Tibial nerve (tissue), 4 donors: ENCODE results near the gene FAF2. TPM values are rescaled to one million over a fixed set of nuclear protein-coding genes. Genes with fewer than 3 reads are reported as not detected.
A peak's percentile ranks its signal among the peaks of the same experiment; 100 is the strongest.

Experiments
- DNase-seq, 2 donors: peaks; one replicate each; pipeline ENCODE4 v3.0.0-alpha.2; 2019; ENCODE audit warnings: low spot score in 2 of 2
- H3K27ac ChIP-seq, 4 donors: fragments of 200-600 bp; sonication (generic) in 3 of 4; one replicate each; pipeline ENCODE4 v1.5.1; 2017 to 2019; ENCODE audit warnings: mild to moderate bottlenecking in 1 of 4
- H3K27me3 ChIP-seq, 2 donors: fragments of 200-600 bp; sonication (generic) in 1 of 2; one replicate each; pipeline versions ENCODE4 v1.5.1 to v1.6.0; 2017 to 2019
- H3K36me3 ChIP-seq, 3 donors: fragments of 200-600 bp; sonication (generic); one replicate each; pipeline ENCODE4 v1.5.1; 2018 to 2019
- H3K4me1 ChIP-seq, 4 donors: fragments of 200-600 bp; sonication (generic) in 3 of 4; one replicate each; pipeline ENCODE4 v1.5.1; 2017 to 2019
- H3K4me3 ChIP-seq, 4 donors: fragments of 200-600 bp; sonication (generic) in 3 of 4; one replicate each; pipeline ENCODE4 v1.5.1; 2017 to 2019; ENCODE audit warnings: mild to moderate bottlenecking in 1 of 4, moderate library complexity in 1 of 4
- H3K9me3 ChIP-seq, 4 donors: fragments of 200-600 bp; sonication (generic) in 3 of 4; one replicate each; pipeline ENCODE4 v1.5.1; 2017 to 2019
- CTCF ChIP-seq, 5 experiments: fragments of 200-600 bp in 3 of 5; fragments of 450-650 bp in 2 of 5; sonication (generic) in 3 of 5; IDR thresholded peaks; one replicate each; pipeline ENCODE4 v1.5.1; 2016 to 2019; ENCODE audit warnings: antibody characterized with exemption in 5 of 5, mild to moderate bottlenecking in 3 of 5, moderate library complexity in 2 of 5
- EP300 ChIP-seq, 2 donors: sonication (generic); formaldehyde crosslinking; IDR thresholded peaks; one replicate each; pipeline ENCODE4 v1.6.1; 2017; ENCODE audit warnings: antibody characterized with exemption in 2 of 2, mild to moderate bottlenecking in 1 of 2
- POLR2A ChIP-seq, 2 donors: fragments of 450-650 bp; IDR thresholded peaks; one replicate each; pipeline ENCODE4 v1.6.1; 2017; ENCODE audit warnings: antibody characterized with exemption in 2 of 2, mild to moderate bottlenecking in 2 of 2, moderate library complexity in 2 of 2
- WGBS, 2 donors: methylation state at CpG; one replicate each; pipeline ENCODE4 v1.1.5; 2018; 5-methylcytosine and 5-hydroxymethylcytosine counted together
- total RNA-seq, 4 donors: library from RNA; depleted of rRNA; stranded (reverse); fragments of >200 nt; gene quantifications; one replicate each; pipeline ENCODE4 v1.1.0, GENCODE V29; 2016

FAF2 gene
- total RNA-seq, 4 donors from 2014 or later: 23.0 to 30.8 (median 29.4) TPM

GRCh38 chr5:176529741-176530141 lies 81.6 kb downstream of the FAF2 start:
- WGBS, 2 donors: 72 to 81% methylated on average over 9 to 11 of the region's 11 CpGs
- Histone ChIP-seq H3K36me3 (peaks cover 0 to 64% (median 22%) of the 10 kb centered on the region in 3 donors), H3K9me3 (no peaks in the 10 kb centered on the region), H3K27ac (no peak overlapping the region), H3K4me1 (peaks cover 3 to 66% (median 47%) of the 10 kb centered on the region in 4 donors), H3K27me3 (no peaks in the 10 kb centered on the region), H3K4me3 (no peak overlapping the region)
- DNase-seq: no peak
- TF ChIP-seq EP300 (IDR thresholded peaks at IDR 0.05): no peak
- no peak for TF ChIP-seq CTCF (IDR thresholded peaks at IDR 0.05)
- TF ChIP-seq POLR2A (IDR thresholded peaks at IDR 0.05): no peak

DNA sequence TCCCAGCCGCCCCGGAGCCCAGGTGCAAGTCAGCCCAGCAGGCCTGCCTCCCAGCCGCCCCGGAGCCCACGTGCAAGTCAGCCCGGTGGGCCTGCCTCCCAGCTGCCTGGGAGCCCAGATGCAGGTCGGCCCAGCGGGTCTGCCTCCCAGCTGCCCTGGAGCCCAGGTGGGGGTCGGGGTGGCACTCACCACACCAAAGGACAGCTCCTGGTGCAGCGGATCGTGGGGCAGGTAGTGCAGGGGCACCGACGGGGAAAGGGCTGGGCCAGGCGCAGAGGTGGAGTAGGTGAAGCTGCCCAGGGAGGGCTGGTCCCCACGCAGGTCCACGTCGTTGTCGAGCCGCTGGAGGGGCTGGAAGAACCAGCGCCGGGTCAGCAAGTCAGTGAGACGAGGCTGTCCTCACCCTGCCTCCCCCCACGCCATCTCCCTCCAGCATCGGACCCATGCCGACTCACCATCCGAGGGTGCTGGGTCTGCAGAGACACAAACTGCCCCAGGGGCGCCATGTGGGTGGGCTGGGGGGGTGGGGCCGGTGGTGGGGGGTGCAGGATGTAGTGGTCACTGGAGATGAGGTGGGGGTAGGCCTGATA lies 82.3 kb downstream of the FAF2 start:
- peak overlapping the region in 2 of 4 donors; percentile 19 to 47 for H3K27ac ChIP-seq
- no peak for DNase-seq
- H3K9me3 ChIP-seq: no peaks in the 10 kb centered on the region
- H3K36me3 ChIP-seq: peaks cover 0 to 64% (median 22%) of the 10 kb centered on the region in 3 donors
- H3K4me3 ChIP-seq: no peak overlapping the region
- H3K27me3 ChIP-seq: no peaks in the 10 kb centered on the region
- WGBS, 2 donors: 64 to 73% methylated on average over 17 to 19 of the region's 28 CpGs
- TF ChIP-seq POLR2A (IDR thresholded peaks at IDR 0.05) (no peak), EP300 (IDR thresholded peaks at IDR 0.05) (no peak), CTCF (IDR thresholded peaks at IDR 0.05) (no peak)
- H3K4me1 ChIP-seq: peaks cover 3 to 73% (median 55%) of the 10 kb centered on the region in 4 donors

GRCh38 chr5:176530983-176531901 lies 83.1 kb downstream of the FAF2 start:
- DNase-seq: no peak
- WGBS, 2 donors: 35 to 45% methylated on average over 24 of the region's 24 CpGs
- H3K27ac ChIP-seq: peak overlapping the region in 3 of 4 donors; percentile 19 to 47 (median 21)

DNA sequence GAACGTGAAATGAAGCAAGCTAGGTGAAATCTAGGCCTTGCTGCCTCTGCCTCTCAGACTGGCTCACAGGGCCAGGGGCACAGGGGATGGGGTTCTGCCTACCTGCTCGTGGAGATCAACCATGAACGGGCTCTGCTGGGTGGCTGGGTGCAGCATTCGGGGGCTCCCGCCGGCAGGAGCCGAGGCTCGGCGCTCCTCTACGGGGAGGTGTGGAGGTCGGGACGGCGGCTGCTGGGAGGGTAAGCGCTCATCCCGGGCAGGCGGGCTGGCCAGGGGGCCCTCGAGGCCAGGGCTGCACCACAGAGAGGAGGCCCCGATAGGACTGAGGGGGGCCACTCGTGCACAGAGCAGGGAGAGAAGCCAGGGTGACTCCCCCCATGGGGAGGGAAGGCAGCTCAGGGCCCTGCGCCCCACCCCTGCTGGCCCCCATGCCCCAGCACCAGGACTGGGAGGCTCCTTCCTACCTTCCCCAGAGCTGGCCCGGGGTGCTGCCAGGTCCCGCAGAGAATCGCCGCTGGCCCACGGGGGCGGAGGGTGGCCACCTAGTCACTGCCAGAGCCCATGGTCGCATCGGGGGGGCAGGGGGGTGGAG lies 83.8 kb downstream of the FAF2 start:
- Histone ChIP-seq H3K4me1 (peaks cover 3 to 82% (median 59%) of the 10 kb centered on the region in 4 donors), H3K27ac (peak overlapping the region in 3 of 4 donors; percentile 19 to 47 (median 22)), H3K36me3 (peaks cover 0 to 50% (median 22%) of the 10 kb centered on the region in 3 donors), H3K9me3 (no peaks in the 10 kb centered on the region), H3K27me3 (no peaks in the 10 kb centered on the region), H3K4me3 (no peak overlapping the region)
- 75 to 79% methylated on average over 16 to 22 of the region's 28 CpGs for WGBS, 2 donors
- no peak for DNase-seq
- TF ChIP-seq POLR2A (IDR thresholded peaks at IDR 0.05) (no peak), CTCF (IDR thresholded peaks at IDR 0.05) (no peak), EP300 (IDR thresholded peaks at IDR 0.05) (no peak)

More at GRCh38 chr5:176530983-176531901, 83.1 kb downstream of the FAF2 start:
- no peaks in the 10 kb centered on the region for H3K9me3 ChIP-seq
- H3K36me3 ChIP-seq: peaks cover 0 to 57% (median 22%) of the 10 kb centered on the region in 3 donors
- TF ChIP-seq CTCF (IDR thresholded peaks at IDR 0.05): no peak
- peak in 1 of 2 donors; percentile 13 for TF ChIP-seq EP300 (IDR thresholded peaks at IDR 0.05)
- no peak for TF ChIP-seq POLR2A (IDR thresholded peaks at IDR 0.05)
- H3K4me3 ChIP-seq: no peak overlapping the region
- H3K27me3 ChIP-seq: no peaks in the 10 kb centered on the region
- H3K4me1 ChIP-seq: peaks cover 3 to 81% (median 58%) of the 10 kb centered on the region in 4 donors
